ENCODE data around the gene RFFL.
A peak's percentile ranks its signal among the peaks of the same experiment; 100 is the strongest.
"Not testable (repeated sequence)": the region's sequence is repeated elsewhere in the genome, so short reads cannot be mapped to it uniquely, and the experiment has no call there.

The RFFL gene

DNA sequence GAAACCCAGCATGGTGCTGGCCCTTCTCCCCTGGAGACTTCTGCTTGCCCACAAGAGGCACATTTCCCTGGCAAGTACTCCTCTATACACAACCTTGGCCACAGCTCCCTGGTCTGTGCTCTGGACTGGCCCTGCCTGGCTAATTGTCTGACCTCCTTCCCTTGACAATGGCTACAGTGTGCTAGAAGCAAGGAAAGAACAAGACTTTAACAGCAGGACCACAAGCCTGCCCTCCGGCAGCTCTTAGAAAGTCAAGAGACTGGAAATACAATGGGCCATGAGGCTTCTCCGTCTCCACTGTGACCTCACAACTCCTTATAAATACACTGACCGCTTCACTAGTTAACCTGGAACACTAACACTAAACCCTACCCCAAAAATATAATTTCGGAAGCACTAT lies 46.5 kb downstream of the RFFL start:
- Mint-ChIP-seq H3K4me1 (ENCODE audit: low read depth) (peaks cover 19% of the 10 kb centered on the region), H3K9me3 (ENCODE audit: low read depth) (no peaks in the 10 kb centered on the region), H3K36me3 (peaks cover 4% of the 10 kb centered on the region), H3K27me3 (no peaks in the 10 kb centered on the region), H3K4me3 (no peak overlapping the region), H3K27ac (peak overlapping the region; percentile 6)

DNA sequence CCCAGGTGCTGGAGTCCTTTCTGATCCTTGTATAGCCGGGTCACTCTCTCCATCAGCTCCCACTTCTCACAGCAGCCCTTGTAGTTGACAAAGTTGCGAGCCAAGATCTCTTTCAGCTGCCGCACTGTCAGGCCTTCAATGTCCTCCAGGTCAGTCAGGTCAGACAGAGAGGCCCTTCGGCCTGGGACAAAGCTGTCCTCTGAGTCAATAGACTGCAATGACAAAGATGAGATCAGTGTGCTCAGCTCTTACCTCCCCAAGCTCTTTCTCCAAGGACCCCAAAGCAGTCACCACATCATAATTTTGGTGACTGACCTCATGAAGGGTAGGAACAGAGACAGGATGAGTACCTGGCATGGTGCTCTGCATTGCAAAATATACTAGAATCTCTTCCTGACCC lies 47.1 kb downstream of the RFFL start:
- no peaks in the 10 kb centered on the region for H3K27me3 Mint-ChIP-seq
- no peak overlapping the region for H3K4me3 Mint-ChIP-seq
- H3K9me3 Mint-ChIP-seq (ENCODE audit: low read depth), result no peaks in the 10 kb centered on the region
- H3K4me1 Mint-ChIP-seq (ENCODE audit: low read depth), result peaks cover 12% of the 10 kb centered on the region
- H3K36me3 Mint-ChIP-seq, result peaks cover 6% of the 10 kb centered on the region
- no peak overlapping the region for H3K27ac Mint-ChIP-seq

DNA sequence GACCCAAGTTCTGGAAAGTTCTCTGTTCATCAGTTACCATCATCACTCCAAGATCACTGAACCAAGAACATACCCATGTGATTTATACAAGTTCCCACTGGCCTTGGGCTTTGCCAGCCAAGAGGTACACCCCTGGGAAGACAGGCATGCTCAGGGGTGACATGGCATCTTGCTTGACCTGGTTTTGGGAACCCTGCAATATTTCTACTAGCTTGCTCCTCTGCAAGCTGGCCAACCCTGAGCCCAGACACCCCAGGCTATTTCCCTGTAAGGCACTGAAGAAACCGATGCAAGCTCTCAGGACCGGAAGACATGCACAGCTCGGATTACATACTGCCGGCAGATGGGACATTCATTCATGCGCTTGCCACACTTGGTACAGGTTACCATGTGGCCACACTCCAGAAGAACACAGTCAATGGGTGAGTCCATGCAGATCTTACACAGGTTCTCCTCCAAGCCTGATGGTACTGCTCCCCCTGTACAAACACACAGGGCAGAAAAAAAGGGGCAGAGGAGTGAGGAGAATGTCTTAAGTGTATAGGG lies 51.8 kb downstream of the RFFL start:
- no peaks in the 10 kb centered on the region for H3K4me1 Mint-ChIP-seq (ENCODE audit: low read depth)
- no peaks in the 10 kb centered on the region for H3K27me3 Mint-ChIP-seq
- peak overlapping the region; percentile 28 for H3K27ac Mint-ChIP-seq
- H3K36me3 Mint-ChIP-seq, result peaks cover 2% of the 10 kb centered on the region
- no peak overlapping the region for H3K4me3 Mint-ChIP-seq
- no peaks in the 10 kb centered on the region for H3K9me3 Mint-ChIP-seq (ENCODE audit: low read depth)

DNA sequence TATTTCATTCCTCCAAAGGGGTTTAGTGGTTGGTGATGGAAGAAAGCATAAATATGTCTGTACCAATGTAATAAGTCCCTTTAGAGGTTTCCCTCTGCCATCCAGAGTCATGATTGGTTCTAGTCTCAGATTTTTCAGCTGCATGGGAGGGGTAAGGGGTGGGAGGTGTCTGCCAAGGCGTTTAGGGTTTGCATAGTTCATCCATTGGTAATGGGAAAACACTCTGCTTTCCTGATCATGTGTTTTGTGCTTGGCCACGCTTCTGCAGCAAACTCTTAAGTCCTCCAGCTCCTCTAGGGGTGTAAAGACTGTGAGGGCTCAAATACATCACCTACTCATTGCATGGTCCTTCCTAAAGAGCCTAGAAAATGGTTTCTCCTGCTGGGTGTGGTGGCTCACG lies 53.4 kb downstream of the RFFL start:
- Mint-ChIP-seq H3K27ac (peak overlapping the region; percentile 34), H3K36me3 (peaks cover 2% of the 10 kb centered on the region)

DNA sequence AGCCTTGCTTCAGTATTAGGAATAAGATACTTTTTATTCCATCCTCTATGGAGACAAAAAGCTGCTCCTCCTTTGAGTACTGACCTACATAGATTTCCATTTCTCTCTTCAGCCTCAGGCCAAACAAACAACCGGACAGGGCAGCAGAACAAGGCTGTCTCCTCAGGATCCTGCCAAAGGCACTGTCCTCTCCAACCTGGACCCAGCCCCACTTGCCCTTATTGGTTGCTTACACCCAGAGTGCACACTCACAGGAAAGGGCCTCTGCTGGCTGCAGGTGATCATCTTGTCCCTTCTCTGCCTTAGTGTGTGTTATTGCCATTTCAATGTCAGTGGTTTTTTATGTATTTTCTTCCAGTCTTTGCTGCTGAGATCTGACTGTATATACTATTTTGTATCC lies 56.5 kb downstream of the RFFL start:
- H3K36me3 Mint-ChIP-seq, result peaks cover 2% of the 10 kb centered on the region

More for the DNA sequence above, 53.4 kb downstream of the RFFL start:
- no peaks in the 10 kb centered on the region for H3K27me3 Mint-ChIP-seq
- H3K4me3 Mint-ChIP-seq, result no peak overlapping the region
- no peaks in the 10 kb centered on the region for H3K9me3 Mint-ChIP-seq (ENCODE audit: low read depth)
- no peaks in the 10 kb centered on the region for H3K4me1 Mint-ChIP-seq (ENCODE audit: low read depth)

DNA sequence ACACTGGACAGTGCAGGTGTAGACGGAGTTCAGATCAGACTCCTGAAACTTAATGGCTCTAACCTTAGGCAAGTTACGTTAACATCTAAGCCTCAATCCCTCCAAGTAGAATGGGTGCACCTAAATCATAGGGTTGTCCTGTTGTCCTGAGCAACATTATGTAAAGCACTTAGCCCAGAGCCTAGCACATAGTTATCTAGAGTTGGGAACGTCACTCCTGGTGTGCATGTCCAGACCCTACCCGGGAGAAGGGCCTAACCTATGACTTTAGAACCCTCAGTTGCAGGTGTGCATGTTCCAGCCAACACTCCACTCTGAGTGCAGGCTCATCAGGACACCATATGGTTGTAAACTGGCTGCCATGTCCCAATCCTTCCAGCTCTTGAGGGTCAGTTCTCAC lies 57.2 kb downstream of the RFFL start:
- Mint-ChIP-seq H3K4me1 (ENCODE audit: low read depth) (no peaks in the 10 kb centered on the region), H3K27me3 (no peaks in the 10 kb centered on the region), H3K27ac (no peak overlapping the region), H3K9me3 (ENCODE audit: low read depth) (no peaks in the 10 kb centered on the region), H3K4me3 (no peak overlapping the region), H3K36me3 (no peaks in the 10 kb centered on the region)

More for the DNA sequence above, 56.5 kb downstream of the RFFL start:
- no peaks in the 10 kb centered on the region for H3K9me3 Mint-ChIP-seq (ENCODE audit: low read depth)
- no peaks in the 10 kb centered on the region for H3K4me1 Mint-ChIP-seq (ENCODE audit: low read depth)
- no peaks in the 10 kb centered on the region for H3K27me3 Mint-ChIP-seq
- peak overlapping the region; percentile 19 for H3K27ac Mint-ChIP-seq
- H3K4me3 Mint-ChIP-seq, result no peak overlapping the region

DNA sequence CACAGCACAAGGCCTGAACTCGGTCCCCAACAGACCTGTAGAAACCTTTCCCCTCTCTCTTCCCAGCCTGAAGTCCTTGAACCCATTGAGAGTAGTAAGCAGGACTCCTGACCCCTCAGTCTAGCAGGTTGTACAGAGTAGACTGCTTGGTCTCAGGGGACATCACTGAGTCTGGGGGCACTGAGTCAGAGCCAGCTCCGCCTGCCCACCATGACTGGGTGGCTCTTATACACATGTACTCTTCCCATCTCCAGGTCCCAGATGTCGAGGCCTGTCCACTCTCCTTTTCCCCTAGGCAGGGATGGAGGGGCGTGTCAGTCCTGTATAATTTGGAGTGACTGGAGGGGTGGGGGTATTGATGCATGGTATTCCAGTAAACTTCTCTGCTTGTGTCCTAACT lies 59.7 kb downstream of the RFFL start:
- Mint-ChIP-seq H3K27ac (no peak overlapping the region), H3K4me1 (ENCODE audit: low read depth) (no peaks in the 10 kb centered on the region), H3K27me3 (no peaks in the 10 kb centered on the region), H3K4me3 (no peak overlapping the region), H3K9me3 (ENCODE audit: low read depth) (no peaks in the 10 kb centered on the region), H3K36me3 (no peaks in the 10 kb centered on the region)

DNA sequence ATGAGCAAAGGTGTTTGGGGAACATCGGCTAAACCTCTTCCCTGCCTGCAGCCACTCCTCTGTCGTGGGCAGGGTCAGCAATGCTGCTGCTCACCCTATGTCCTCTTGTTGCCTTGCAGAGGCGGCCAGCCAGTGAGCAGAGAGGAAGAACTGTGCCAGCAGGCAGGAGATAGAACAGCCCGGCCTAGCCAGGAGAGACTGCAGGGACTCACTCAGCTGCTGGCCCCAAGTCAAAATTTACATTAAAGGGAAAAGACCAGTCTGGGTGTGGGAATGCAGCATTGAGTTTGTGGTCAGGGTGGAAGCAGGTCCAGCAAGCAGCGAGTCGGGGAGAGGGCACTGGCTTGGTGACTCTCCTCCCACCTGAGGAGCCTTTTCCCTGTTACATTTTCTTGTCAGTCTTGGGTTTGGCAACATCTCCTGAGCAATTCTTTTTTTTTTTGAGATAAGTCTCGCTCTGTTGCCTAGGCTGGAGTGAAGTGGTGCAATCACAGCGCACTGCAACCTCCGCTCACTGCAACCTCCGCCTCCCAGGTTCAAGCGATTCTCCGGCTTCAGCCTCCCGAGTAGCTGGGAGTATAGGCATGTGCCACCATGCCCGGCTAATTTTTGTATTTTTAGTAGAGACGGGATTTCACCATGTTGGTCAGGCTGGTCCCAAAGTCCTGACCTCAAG lies 60.5 kb downstream of the RFFL start:
- no peaks in the 10 kb centered on the region for H3K27me3 Mint-ChIP-seq
- peaks cover 3% of the 10 kb centered on the region for H3K4me1 Mint-ChIP-seq (ENCODE audit: low read depth)
- H3K36me3 Mint-ChIP-seq, result no peaks in the 10 kb centered on the region
- H3K9me3 Mint-ChIP-seq (ENCODE audit: low read depth), result no peaks in the 10 kb centered on the region
- H3K27ac Mint-ChIP-seq, result no peak overlapping the region
- no peak overlapping the region for H3K4me3 Mint-ChIP-seq

DNA sequence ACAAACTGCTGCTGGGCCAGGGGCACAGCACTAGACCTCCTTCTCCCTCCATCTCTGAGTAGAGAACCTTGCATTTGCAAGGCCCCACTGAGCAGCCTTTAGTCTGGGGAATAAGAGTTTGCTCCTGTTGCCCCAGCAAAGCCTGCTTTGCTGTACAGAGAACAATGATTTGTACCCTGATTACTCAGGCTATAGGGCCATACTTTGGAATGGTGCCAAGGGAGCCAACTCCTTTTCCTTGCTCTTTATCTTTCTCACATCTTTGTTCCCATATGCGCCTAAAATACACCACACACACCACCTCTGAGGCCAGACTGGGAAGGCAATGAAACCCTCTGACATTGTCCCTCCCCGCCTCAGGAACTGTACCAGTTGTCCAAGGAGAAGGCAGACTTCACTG lies 62.0 kb downstream of the RFFL start:
- Mint-ChIP-seq H3K27me3 (no peaks in the 10 kb centered on the region), H3K4me3 (no peak overlapping the region), H3K4me1 (ENCODE audit: low read depth) (peaks cover 6% of the 10 kb centered on the region), H3K36me3 (no peaks in the 10 kb centered on the region), H3K9me3 (ENCODE audit: low read depth) (no peaks in the 10 kb centered on the region), H3K27ac (peak overlapping the region; percentile 43)

DNA sequence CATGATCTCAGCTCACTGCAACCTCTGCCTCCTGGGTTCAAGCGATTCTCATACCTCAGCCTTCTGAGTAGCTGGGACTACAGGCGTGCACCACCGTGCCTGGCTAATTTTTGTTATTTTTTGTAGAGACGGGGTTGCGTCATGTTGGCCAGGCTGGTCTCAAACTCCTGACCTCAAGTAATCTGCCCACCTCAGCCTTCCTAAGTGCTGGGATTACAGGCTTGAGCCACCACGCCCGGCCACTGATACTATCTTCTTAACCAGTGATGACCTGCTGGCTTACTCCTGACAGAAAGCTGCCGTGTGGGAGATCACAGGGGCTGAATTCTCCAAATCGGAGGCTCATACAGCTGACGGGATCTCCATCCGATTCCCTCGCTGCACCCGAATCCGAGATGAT lies 62.5 kb downstream of the RFFL start:
- H3K4me3 Mint-ChIP-seq; H3K4me1 Mint-ChIP-seq (ENCODE audit: low read depth); H3K36me3 Mint-ChIP-seq; H3K27me3 Mint-ChIP-seq; H3K9me3 Mint-ChIP-seq (ENCODE audit: low read depth); H3K27ac Mint-ChIP-seq: not testable (repeated sequence)

DNA sequence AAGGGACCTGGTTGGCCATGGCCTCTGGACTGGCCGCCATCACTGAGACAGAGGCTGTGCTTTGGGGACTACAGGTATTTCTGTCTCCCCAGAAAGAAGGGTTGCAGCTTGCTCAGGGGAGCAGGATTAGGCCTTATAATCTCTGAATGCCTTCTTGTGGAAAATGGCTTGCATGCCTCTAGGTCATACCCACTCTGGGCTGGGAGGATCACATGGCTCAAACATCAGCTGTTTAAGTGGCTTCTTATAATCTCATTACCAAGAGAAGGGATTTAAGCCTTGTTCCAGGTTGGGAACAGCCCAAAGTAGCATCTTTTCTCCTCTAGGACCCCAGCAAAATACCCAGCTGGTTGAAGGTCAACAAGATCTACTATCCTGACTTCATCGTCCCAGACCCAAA lies 64.1 kb downstream of the RFFL start:
- no peak overlapping the region for H3K4me3 Mint-ChIP-seq
- H3K27me3 Mint-ChIP-seq, result no peaks in the 10 kb centered on the region
- H3K9me3 Mint-ChIP-seq (ENCODE audit: low read depth), result no peaks in the 10 kb centered on the region
- H3K36me3 Mint-ChIP-seq, result no peaks in the 10 kb centered on the region
- peaks cover 6% of the 10 kb centered on the region for H3K4me1 Mint-ChIP-seq (ENCODE audit: low read depth)
- H3K27ac Mint-ChIP-seq, result no peak overlapping the region

DNA sequence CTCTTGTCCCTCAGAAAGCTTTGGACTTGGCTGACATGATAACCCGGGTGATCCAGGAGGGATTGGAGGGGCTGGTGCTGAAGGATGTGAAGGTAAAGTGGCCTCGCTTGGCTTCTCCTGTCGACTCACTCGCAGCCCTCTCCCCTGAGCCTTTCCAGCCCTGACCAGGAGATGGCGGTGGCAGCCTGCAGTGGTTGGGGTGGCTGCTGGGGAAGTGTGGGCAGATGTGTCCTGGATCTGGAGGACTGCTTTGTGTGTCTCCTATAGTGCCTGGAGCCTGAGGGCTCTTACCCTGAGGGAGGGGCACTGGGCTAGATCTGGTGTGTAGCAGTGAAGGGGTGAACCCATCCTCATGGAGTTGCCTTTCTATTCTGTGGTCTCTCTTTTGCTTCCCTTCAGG lies 65.3 kb downstream of the RFFL start:
- no peaks in the 10 kb centered on the region for H3K9me3 Mint-ChIP-seq (ENCODE audit: low read depth)
- H3K4me3 Mint-ChIP-seq, result no peak overlapping the region
- no peaks in the 10 kb centered on the region for H3K27me3 Mint-ChIP-seq
- H3K36me3 Mint-ChIP-seq, result peaks cover 3% of the 10 kb centered on the region
- no peak overlapping the region for H3K27ac Mint-ChIP-seq
- peaks cover 6% of the 10 kb centered on the region for H3K4me1 Mint-ChIP-seq (ENCODE audit: low read depth)

DNA sequence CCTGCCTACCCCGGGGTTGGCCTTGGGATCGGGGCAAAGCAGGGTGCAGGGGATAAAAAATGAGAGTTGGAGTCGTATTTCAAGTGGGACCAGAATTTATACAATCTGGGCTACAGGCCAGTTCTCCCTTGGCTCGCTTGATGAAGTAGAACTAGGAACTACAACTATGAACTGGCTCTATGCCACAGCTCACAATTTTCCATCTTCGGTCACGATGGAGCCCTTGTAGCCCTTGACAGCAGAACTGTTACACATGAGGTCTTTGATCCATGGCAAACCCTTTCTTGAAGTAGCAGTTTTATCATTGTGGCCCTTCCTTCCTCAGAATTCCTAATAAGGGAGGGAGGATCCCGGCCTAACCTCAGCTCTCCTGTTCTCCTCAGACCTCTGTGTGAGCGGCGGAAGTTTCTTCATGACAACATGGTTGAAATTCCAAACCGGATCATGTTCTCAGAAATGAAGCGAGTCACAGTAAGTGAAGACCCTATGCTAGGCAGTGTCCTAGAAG lies 66.1 kb downstream of the RFFL start:
- Mint-ChIP-seq H3K4me3 (no peak overlapping the region), H3K27me3 (no peaks in the 10 kb centered on the region), H3K4me1 (ENCODE audit: low read depth) (peaks cover 6% of the 10 kb centered on the region), H3K27ac (no peak overlapping the region), H3K9me3 (ENCODE audit: low read depth) (no peaks in the 10 kb centered on the region), H3K36me3 (peaks cover 6% of the 10 kb centered on the region)

DNA sequence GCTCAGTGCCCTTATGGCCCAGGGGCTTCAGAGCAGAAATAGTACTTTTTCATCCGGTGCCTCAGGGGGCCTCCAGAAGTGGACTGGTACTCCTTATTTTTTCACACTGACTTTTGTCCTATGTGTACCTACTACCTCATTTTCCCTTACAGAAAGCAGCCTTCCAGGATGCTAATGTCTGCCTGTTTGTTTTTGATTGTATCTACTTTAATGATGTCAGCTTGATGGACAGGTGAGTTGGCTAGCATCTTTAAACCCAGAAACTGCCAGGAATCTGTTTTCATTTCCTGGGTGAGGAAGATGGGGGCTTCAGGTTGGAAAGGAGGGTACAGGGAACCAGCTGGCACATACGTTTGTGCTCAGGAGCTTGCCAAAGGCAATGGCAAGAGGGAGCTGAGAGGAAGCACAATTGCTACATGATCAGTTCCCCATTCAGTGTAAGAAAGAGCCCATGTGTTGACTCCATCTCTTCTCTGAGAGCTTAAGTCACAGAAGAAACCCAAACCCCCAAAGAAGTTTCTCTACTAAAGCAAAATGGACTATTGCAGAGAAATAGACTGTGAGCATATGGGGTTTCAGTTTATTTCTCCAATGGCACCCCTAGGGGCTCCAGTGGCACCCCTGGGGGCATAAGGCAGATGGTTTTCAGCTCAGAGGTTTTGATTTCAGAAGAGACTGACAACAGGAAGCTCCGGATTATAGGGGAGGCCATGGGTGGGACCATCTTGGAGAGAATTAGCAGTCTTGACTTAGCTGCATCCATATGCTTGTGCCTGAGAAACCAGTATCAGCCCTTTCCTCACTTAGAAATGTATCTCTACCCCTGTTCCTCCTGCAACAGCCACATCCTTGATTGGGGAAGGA lies 66.9 kb downstream of the RFFL start:
- peaks cover 6% of the 10 kb centered on the region for H3K36me3 Mint-ChIP-seq
- H3K27me3 Mint-ChIP-seq, result no peaks in the 10 kb centered on the region
- H3K27ac Mint-ChIP-seq, result no peak overlapping the region
- no peak overlapping the region for H3K4me3 Mint-ChIP-seq
- no peaks in the 10 kb centered on the region for H3K9me3 Mint-ChIP-seq (ENCODE audit: low read depth)
- H3K4me1 Mint-ChIP-seq (ENCODE audit: low read depth), result peaks cover 6% of the 10 kb centered on the region

DNA sequence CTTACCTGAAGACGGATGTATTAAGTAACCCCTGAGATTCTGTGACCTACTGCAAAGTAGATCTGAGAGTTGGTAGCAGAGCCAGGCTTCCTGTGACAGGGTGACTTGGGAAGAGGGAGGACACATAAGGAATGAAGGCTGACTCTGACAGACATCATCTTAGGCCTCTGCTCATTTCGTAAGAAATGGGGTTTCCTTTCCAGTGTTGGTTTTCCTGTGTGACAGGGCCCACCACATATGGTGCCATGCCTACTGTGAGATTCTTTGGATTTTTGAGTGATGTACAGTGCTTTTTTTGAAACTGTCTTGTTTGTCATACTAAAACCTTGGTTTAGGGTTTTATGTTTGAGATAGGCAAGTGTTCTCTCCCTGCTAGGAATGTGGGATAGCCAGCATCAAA lies 70.5 kb downstream of the RFFL start:
- Mint-ChIP-seq H3K4me3 (no peak overlapping the region), H3K36me3 (peaks cover 10% of the 10 kb centered on the region), H3K27me3 (no peaks in the 10 kb centered on the region), H3K9me3 (ENCODE audit: low read depth) (no peaks in the 10 kb centered on the region), H3K4me1 (ENCODE audit: low read depth) (peaks cover 7% of the 10 kb centered on the region), H3K27ac (no peak overlapping the region)
